ENCODE measurements around the gene GAS2L1. TPM values are rescaled to one million over a fixed set of nuclear protein-coding genes. Genes with fewer than 3 reads are reported as not detected.
A peak's percentile ranks its signal among the peaks of the same experiment; 100 is the strongest.

Gene GAS2L1
- total RNA-seq, 3 donors from 2014 or later (not counting 1 experiment from before 2014, with no cell fraction given): 0.57 to 4.1 (median 2.8) TPM

- WGBS (ENCODE audit: insufficient coverage): 75% methylated on average over 13 of the region's 13 CpGs
- H3K4me1 Mint-ChIP-seq: peaks cover 8 to 36% of the 10 kb centered on the region in 2 donors
- H3K27ac Mint-ChIP-seq: no peak overlapping the region
- Histone ChIP-seq H3K9me3 (ENCODE audit: control insufficient read depth, insufficient read depth, low read length) (no peaks in the 10 kb centered on the region), H3K4me3 (ENCODE audit: low read length) (no peak overlapping the region), H3K27ac (ENCODE audit: low read length) (no peak overlapping the region), H3K36me3 (ENCODE audit: control insufficient read depth, insufficient read depth, low read length) (peaks cover 29% of the 10 kb centered on the region), H3K27me3 (ENCODE audit: control insufficient read depth, insufficient read depth, low read length) (peaks cover 13% of the 10 kb centered on the region), H3K4me1 (ENCODE audit: control insufficient read depth, insufficient read depth, low read length) (peaks cover 10% of the 10 kb centered on the region)
- no peaks in the 10 kb centered on the region for H3K9me3 Mint-ChIP-seq
- no peak overlapping the region for H3K4me3 Mint-ChIP-seq
- no peak for ATAC-seq
- H3K27me3 Mint-ChIP-seq (ENCODE audit: low read depth in 2 of 2): peaks cover 0 to 24% of the 10 kb centered on the region in 2 donors
- peaks cover 12% of the 10 kb centered on the region for H3K36me3 Mint-ChIP-seq
- DNase-seq: no peak
- intact Hi-C loops (cut with micrococcal nuclease): no loop called here
- no peak for TF ChIP-seq CTCF (IDR thresholded peaks at IDR 0.05)
Observed at GRCh38 chr22:29302681-29303465, 3.6 kb upstream of the GAS2L1 start.

GRCh38 chr22:29305836-29306174 lies 645 bp upstream of the GAS2L1 start:
- 55% methylated on average over 7 of the region's 7 CpGs for WGBS (ENCODE audit: insufficient coverage)

GRCh38 chr22:29306835-29307595 lies 565 bp downstream of the GAS2L1 start:
- Mint-ChIP-seq H3K27me3 (ENCODE audit: low read depth in 2 of 2) (peaks cover under 1 to 29% of the 10 kb centered on the region in 2 donors), H3K4me3 (peak overlapping the region; percentile 84), H3K36me3 (no peaks in the 10 kb centered on the region), H3K9me3 (no peaks in the 10 kb centered on the region), H3K27ac (peak overlapping the region in 1 of 2 donors; percentile 45), H3K4me1 (peaks cover 0 to 16% of the 10 kb centered on the region in 2 donors)
- no peak for TF ChIP-seq CTCF (IDR thresholded peaks at IDR 0.05)
- peak overlapping the region; percentile 46 for H3K4me3 ChIP-seq (ENCODE audit: low read length)
- ATAC-seq: peak in 2 of 3 donors; percentile 22 to 46
- DNase-seq: peak in 1 of 2 donors; percentile 52
- intact Hi-C loops (cut with micrococcal nuclease): loop anchor here (1.0 kb wide), 1 partner anchor 19 kb away; no protein-coding TSS in a partner anchor
- WGBS (ENCODE audit: insufficient coverage): 18% methylated on average over 83 of the region's 83 CpGs
- H3K27ac ChIP-seq (ENCODE audit: low read length): no peak overlapping the region
- no peaks in the 10 kb centered on the region for H3K9me3 ChIP-seq (ENCODE audit: control insufficient read depth, insufficient read depth, low read length)
- H3K4me1 ChIP-seq (ENCODE audit: control insufficient read depth, insufficient read depth, low read length): peaks cover 32% of the 10 kb centered on the region
- no peaks in the 10 kb centered on the region for H3K36me3 ChIP-seq (ENCODE audit: control insufficient read depth, insufficient read depth, low read length)
- H3K27me3 ChIP-seq (ENCODE audit: control insufficient read depth, insufficient read depth, low read length): peaks cover 13% of the 10 kb centered on the region

More at GRCh38 chr22:29305836-29306174, 645 bp upstream of the GAS2L1 start:
- no peak for ATAC-seq
- Histone ChIP-seq H3K4me1 (ENCODE audit: control insufficient read depth, insufficient read depth, low read length) (peaks cover 27% of the 10 kb centered on the region), H3K27ac (ENCODE audit: low read length) (no peak overlapping the region), H3K27me3 (ENCODE audit: control insufficient read depth, insufficient read depth, low read length) (peaks cover 13% of the 10 kb centered on the region), H3K4me3 (ENCODE audit: low read length) (no peak overlapping the region), H3K9me3 (ENCODE audit: control insufficient read depth, insufficient read depth, low read length) (no peaks in the 10 kb centered on the region), H3K36me3 (ENCODE audit: control insufficient read depth, insufficient read depth, low read length) (peaks cover 5% of the 10 kb centered on the region)
- no peak for DNase-seq
- H3K4me1 Mint-ChIP-seq: peaks cover 0 to 22% of the 10 kb centered on the region in 2 donors
- intact Hi-C loops (cut with micrococcal nuclease): no loop called here
- peak overlapping the region; percentile 84 for H3K4me3 Mint-ChIP-seq
- H3K27me3 Mint-ChIP-seq (ENCODE audit: low read depth in 2 of 2): peaks cover 0 to 24% of the 10 kb centered on the region in 2 donors
- H3K9me3 Mint-ChIP-seq: no peaks in the 10 kb centered on the region
- TF ChIP-seq CTCF (IDR thresholded peaks at IDR 0.05): no peak
- no peak overlapping the region for H3K27ac Mint-ChIP-seq
- H3K36me3 Mint-ChIP-seq: no peaks in the 10 kb centered on the region
